GM18909 (cell line): ENCODE results near the gene TNNI2.

Source experiments
- ATAC-seq: cut with Tn5 transposase; IDR thresholded peaks from one replicate; pipeline ENCODE4 v1.9.1; 2021; ENCODE audit warnings: mild to moderate bottlenecking; ENCODE audit not compliant: unreplicated experiment, poor library complexity

TNNI2 gene

GRCh38 chr11:1857064-1857463, 18.3 kb downstream of the TNNI2 start:
- ATAC-seq, result no peak

GRCh38 chr11:1858154-1858553, 19.4 kb downstream of the TNNI2 start:
- no peak for ATAC-seq

GRCh38 chr11:1858576-1858975, 19.8 kb downstream of the TNNI2 start:
- ATAC-seq, result no peak

- ATAC-seq, result no peak
Observed at GRCh38 chr11:1859004-1859403, 20.2 kb downstream of the TNNI2 start.

GRCh38 chr11:1860108-1860507, 21.3 kb downstream of the TNNI2 start:
- ATAC-seq, result no peak

- ATAC-seq, result no peak
Observed at GRCh38 chr11:1861435-1862411, 22.9 kb downstream of the TNNI2 start.

- ATAC-seq, result no peak
Observed at GRCh38 chr11:1862588-1863351, 24.0 kb downstream of the TNNI2 start.

GRCh38 chr11:1863352-1864216, 24.8 kb downstream of the TNNI2 start:
- ATAC-seq, result no peak

GRCh38 chr11:1864231-1864630, 25.4 kb downstream of the TNNI2 start:
- no peak for ATAC-seq

- no peak for ATAC-seq
Observed at GRCh38 chr11:1864831-1865665, 26.3 kb downstream of the TNNI2 start.

- ATAC-seq, result no peak
Observed at GRCh38 chr11:1866226-1866625, 27.4 kb downstream of the TNNI2 start.

GRCh38 chr11:1866776-1867175, 28.0 kb downstream of the TNNI2 start:
- ATAC-seq, result no peak

GRCh38 chr11:1867381-1867780, 28.6 kb downstream of the TNNI2 start:
- ATAC-seq, result no peak

GRCh38 chr11:1868056-1868635, 29.4 kb downstream of the TNNI2 start:
- no peak for ATAC-seq

- no peak for ATAC-seq
Observed at GRCh38 chr11:1868636-1869291, 30.0 kb downstream of the TNNI2 start.

- no peak for ATAC-seq
Observed at GRCh38 chr11:1869427-1870325, 30.9 kb downstream of the TNNI2 start.

GRCh38 chr11:1870326-1870696, 31.5 kb downstream of the TNNI2 start:
- no peak for ATAC-seq
